G401.6 (cell line): Measurements from ENCODE around the gene FAM156B.
"Not testable (repeated sequence)": the region's sequence is repeated elsewhere in the genome, so short reads cannot be mapped to it uniquely, and the experiment has no call there.

Experiments
- FAIRE-seq: peaks from 2 replicates; lab custom pipeline; 2012; peaks lifted over from hg19 to GRCh38; lab: Jason Lieb, UNC

FAM156B gene

DNA sequence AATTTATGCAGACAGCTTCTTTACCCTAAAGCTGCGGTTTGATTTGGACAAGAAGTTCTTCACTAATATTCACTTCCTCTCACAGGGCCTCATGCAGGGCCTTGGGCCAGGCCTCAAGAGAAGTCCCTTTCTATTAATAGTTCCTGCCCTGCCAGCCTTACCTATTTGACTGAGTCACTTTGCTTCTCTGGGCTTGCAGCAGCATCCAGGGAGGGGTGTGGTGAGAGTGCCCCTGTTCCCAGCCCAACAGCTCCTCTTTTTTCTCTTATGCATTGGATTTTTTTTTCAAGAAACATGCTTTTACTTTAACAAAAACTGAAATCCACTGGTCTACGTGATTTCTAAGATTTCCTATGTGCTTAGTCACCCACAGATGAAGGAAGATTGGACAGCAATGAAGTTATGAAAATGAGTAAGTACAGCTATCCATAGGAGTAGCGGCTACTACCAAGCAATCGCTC is 26.7 kb downstream of the FAM156B start:
- no peak for FAIRE-seq

DNA sequence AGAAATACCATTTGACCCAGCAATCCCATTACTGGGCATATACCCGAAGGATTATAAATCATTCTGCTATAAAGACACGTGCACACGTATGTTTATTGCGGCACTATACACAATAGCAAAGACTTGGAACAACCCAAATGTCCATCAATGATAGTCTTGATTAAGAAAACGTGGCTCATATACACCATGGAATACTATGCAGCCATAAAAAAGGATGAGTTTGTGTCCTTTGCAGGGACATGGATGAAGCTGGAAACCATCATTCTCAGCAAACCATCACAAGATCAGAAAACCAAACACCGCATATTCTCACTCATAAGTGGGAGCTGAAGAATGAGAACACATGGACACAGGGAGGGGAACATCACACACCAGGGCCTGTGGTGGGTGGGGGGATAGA is 33.1 kb downstream of the FAM156B start:
- FAIRE-seq = not testable (repeated sequence)

DNA sequence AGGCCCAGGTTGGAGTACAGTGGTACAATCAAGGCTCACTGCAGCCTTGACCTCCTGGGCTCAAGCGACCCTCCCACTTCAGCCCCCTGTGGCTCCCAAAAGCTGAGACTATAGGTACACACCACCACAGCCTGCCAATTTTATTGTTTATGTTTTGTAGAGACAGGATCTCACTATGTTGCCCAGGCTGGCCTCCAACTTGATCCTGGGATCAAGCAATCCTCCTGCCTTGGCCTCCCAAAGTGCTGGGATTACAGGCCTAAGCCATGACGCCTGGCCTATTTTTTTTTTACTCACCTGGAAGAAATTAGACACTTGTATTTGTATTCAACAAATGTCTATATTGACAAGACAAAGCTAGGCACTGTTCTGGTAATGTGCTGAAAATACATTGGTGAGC is 36.1 kb downstream of the FAM156B start:
- no peak for FAIRE-seq

DNA sequence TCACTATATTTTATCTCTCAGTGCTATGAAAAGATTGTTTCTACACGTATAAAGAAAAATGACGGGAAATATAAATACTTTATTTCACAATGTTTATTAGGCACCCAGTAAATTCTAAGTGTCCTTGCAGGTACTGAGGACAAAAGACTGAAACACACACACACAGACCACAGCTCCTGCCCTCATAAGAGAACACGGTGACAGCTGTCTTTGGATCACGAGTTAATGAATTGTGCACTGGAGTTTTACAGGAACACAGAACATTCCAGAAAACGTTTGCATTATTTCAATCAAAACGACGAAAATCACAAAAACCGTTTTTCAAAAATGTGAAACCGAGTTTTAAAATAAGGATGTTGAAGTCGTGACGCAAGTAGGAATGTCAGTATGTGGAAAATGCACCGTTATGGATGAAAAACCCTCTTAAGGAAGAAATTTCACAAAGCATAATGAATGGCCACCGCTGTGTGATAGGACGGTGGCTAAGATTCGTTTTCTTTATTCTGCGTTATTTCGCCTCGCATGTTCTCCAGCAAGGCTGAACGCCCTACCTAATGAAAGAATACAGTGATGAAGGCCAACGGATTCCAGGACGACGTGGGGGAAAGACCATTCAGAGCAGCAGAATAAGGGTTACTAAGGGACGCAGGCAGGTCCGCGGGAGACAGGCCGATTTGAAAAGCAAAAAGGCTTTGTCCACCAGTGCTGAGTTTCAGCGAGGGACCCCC is 37.0 kb downstream of the FAM156B start:
- FAIRE-seq = no peak

DNA sequence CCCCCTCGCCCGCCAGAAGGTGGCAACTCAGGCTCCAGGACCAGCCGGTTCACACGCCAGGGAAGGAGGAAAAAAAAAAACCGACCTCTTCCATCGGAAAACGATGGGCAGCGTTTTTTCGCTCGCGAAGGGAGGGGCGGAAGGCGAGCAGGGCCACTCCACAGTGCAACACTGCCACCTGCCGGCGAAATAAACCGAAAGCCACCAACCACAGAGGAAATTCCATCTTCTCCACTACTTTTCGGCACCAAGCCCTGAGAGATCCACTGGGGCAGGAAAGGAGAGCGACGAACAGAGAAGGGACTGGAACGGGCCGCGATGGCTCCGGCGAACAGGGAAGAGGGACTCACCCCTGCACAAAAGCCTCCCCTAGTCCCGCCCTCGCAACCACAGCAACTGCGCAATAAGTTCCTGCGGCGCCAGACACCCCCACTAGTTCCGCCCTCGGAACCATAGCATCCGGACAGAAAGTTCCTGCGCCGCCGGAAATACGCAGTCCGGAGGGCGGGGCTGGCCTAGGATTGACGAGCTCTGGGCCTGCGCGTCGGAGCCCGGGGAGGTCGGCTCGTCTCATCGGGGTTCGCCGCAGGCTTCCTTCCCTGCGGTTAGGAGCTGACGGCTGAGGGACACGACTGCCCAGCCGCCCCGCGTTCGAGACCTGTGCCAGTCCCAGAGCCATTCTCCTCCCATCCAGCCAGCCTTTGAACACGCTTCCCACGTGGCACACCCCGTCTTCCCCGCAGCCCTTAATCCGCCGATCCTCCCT is 37.8 kb downstream of the FAM156B start:
- peak; percentile 89 for FAIRE-seq

DNA sequence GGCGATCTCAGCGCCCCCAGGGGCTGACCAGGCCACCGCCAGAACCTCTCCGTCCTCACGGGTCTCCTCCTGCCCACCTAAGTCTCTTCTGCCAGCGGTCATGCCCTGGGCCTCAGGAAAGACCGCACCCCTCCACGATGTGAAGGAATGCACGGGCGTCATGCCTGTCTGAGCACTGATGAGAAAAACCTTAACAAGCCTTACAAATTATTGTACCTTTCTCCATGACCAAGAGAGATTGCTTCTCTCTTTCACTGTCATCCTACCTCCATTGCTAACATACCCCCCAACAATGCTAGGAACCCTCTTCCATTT is 38.3 kb downstream of the FAM156B start:
- not testable (repeated sequence) for FAIRE-seq

DNA sequence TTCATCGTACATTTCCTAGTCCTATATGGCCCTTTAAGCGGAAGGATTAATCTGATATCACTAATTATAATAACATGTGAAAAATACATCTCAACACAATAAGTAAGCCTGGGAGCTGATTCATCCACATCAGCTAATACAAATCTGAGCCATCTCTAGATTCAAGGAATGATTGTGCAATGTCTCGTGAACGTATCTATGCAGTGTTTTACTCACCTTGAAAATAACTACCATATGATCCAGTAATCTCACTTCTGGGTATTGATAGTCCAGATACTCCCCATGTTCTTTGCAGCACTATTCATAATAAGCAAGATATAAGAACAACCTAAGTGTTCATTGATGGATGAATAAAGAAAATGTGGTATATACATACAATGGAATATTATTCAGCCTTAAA is 43.6 kb downstream of the FAM156B start:
- FAIRE-seq = not testable (repeated sequence)

DNA sequence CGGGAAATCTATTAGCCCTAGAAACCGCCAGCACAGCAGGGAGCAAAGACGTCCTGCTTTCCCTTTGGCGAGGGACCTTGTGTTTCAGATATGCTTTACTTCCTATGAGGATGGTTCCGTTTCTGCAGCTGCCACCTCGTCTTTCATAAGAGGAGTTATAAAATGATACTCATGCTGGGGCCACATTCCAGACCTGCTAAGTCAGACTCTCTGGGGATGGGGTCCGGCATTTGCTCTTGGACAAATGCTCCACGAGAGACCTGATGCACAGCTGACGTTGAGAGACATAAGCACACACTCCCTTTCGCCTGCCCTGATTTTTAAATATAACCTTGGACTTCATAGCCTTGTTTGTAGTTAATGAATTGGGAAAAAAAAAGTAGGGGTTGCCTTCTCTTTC is 44.6 kb downstream of the FAM156B start:
- not testable (repeated sequence) for FAIRE-seq

DNA sequence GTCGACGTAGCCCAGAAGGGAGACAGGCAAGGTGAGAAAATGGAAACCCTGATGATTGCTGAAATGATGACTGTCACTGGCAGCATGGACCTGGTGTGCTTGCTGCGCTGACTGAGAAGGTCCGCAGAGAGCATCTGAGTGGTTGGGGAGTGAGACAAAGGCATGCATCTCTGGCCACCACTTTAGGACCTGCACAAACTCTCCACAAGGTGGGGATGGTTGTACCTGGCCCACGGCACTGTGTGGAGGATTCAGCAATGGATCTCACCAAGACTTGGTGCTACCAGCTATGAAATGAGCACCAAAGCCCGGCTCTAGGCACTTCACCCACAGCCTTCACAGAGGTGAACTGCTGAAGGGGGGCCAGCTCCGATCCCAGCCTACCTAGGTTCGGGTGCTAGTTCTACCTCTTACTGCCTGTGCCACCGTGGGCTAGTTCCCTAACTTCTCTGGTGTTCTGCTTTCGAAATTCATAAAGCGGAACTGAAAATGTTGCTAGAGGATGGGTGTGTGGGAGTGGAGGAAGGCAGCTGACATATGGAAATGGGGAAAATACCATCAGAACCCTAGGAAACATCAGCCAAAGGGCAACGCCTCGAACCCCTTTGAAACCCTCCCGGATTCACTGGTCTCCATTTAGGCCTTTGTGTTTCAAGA is 48.8 kb downstream of the FAM156B start:
- FAIRE-seq = not testable (repeated sequence)

DNA sequence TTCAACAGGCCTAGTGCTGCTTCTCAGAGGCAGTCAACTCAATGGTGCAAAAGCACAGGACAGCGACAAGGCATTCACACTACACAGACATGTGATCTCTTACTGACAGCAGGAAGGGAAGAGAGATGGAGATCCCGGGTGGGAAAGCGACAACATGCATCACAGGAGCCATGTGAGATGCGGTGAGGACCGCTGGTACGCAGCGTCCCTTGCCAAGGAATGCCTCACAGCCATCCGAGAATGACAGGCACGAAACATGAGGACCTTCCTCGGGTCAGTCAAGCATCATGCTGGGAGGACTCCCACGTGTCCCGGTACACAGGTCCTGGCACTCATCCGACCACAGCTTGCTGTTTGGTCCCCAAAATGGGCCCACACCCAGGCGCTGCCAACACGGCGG is 50.4 kb downstream of the FAM156B start:
- not testable (repeated sequence) for FAIRE-seq

DNA sequence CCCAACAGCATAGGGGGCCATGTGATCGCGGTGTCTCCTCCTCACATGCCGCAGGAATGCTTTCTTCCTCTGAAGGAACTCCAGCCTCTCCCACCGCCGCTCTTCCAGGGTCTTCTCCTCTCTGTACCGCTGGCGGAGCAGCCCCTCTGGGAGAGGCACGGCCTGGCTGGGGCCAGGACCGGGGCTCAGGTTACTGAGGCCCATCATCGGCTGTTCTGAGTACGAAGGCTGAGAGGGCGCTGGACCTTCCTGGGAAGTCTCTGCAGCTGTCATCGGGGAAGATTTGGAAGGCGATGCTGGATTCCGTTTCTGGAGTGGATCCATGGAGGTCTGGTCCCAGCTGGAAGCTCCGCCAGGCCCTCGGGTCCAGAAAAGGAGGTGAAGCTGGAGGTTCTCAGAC is 51.1 kb downstream of the FAM156B start:
- FAIRE-seq = not testable (repeated sequence)

DNA sequence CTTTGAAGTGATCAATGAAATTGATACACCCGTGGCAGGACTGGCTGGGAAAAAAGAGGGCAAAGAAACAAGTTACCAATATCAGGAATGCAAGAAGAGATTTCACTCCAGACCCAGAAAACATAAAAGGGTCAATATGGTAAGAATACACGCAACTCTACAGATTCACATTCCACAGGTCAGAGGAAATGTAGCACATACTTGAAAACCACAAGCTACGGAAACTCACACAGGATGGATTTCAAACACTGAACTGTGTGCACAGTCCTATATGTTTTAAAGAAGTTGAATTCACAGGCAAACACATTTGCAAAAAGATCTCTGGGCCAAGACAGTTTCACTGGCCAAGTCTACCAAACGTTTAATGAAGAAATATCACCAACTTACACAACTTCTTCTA is 52.2 kb downstream of the FAM156B start:
- not testable (repeated sequence) for FAIRE-seq

DNA sequence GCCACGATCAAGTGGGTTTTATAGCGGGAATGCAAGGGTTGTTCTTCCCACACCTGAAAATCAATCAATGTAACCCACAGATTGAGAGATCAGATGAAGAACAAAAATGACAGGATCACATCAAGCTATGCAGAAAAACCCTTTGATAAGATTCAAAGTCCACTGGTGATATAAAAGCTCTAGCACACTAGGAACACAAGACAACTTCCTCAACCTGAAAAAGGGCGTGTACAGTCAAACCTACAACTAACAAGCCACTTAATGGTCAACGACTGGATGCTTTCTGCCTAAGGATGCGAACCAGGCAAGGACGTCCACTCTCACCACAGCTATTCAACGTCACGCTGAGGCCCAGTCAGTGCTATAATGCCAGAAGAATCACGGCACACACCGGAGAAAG is 52.8 kb downstream of the FAM156B start:
- not testable (repeated sequence) for FAIRE-seq
